HEK293T (cell line): ENCODE results near the gene ENPP1.

Experiments
- BHLHE40 ChIP-seq: fragments of 450-650 bp; IDR thresholded peaks from 2 replicates; pipeline ENCODE4 v1.6.1; 2016; ENCODE audit warnings: mild to moderate bottlenecking, moderate library complexity, borderline replicate concordance
- CTBP1 ChIP-seq: fragments of 450-650 bp; IDR thresholded peaks from 2 replicates; pipeline ENCODE4 v1.6.1; 2016; ENCODE audit warnings: borderline replicate concordance
- FOXA1 ChIP-seq: fragments of 450-650 bp; IDR thresholded peaks from 2 replicates; pipeline ENCODE4 v1.6.1; 2016; ENCODE audit warnings: mild to moderate bottlenecking
- FOXM1 ChIP-seq: fragments of 450-650 bp; IDR thresholded peaks from 2 replicates; pipeline ENCODE4 v1.6.1; 2017; ENCODE audit warnings: mild to moderate bottlenecking, borderline replicate concordance
- SP1 ChIP-seq: fragments of 450-650 bp; IDR thresholded peaks from 2 replicates; pipeline ENCODE4 v1.6.1; 2017
- TARDBP ChIP-seq: fragments of 450-650 bp; IDR thresholded peaks from 2 replicates; pipeline ENCODE4 v1.6.1; 2016

GRCh38 chr6:131765081-131765803 is 42.6 kb upstream of the ENPP1 start:
- TF ChIP-seq FOXM1 (no peak), CTBP1 (no peak), SP1 (no peak), TARDBP (no peak), BHLHE40 (no peak), FOXA1 (no peak)
